GM19463 (cell line): ENCODE results near the gene CNTN5.
"Not testable (repeated sequence)": the region's sequence is repeated elsewhere in the genome, so short reads cannot be mapped to it uniquely, and the experiment has no call there.

Source experiments
- ATAC-seq: cut with Tn5 transposase; IDR thresholded peaks from one replicate; pipeline ENCODE4 v1.9.1; 2021; ENCODE audit warnings: mild to moderate bottlenecking, moderate library complexity; ENCODE audit not compliant: unreplicated experiment

The CNTN5 gene

DNA sequence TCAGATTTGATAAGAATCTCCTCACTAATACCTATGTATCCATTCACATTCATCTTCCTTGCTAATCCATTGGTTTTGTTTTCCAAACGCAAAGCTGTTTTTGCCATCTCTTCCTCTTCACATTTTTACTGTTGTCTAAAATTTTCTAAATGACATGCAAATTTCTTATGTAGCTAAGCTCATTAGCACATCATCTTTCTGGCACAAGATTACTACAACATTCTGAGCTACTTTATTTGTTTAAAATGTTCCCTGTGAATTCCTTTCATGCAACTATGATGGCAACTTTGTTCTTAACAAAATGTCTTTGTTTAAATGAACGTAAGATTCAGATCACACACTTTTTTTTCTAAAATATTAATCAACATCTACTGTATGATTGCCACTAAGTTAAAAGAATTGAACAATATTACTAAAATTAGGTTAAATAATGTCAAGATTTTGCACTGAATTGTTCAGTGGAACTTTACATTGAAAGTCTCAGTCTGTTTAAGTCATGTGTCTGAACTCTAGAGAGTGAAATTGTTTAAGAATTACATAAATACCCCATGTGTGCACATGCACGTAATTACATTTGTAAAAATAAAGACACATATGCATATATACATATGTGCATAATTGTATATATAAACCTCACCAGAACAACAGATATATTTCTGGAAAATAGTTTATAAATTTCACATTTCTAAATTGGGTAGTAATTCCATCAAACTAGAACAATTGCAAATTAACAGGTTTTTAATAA, 688.4 kb downstream of the CNTN5 start:
- ATAC-seq, result no peak

DNA sequence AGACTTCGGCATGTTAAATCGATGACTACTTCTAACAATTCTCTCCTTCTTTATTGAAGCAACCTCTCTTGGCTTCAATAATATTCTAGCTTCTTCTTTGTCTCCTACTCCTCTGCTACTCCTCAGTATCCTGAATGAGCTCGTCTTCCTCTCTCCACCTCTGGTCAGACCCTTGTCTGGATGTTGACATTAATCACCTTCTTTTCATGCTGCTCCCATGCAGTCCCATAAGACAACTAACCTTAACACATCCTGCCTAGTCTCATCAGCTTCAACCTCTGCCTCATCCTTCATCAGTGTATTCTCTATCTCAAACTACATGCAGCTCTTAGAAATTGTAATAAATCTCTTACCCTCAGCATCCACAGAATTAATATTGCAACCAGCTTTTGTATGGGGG, 695.6 kb downstream of the CNTN5 start:
- no peak for ATAC-seq

DNA sequence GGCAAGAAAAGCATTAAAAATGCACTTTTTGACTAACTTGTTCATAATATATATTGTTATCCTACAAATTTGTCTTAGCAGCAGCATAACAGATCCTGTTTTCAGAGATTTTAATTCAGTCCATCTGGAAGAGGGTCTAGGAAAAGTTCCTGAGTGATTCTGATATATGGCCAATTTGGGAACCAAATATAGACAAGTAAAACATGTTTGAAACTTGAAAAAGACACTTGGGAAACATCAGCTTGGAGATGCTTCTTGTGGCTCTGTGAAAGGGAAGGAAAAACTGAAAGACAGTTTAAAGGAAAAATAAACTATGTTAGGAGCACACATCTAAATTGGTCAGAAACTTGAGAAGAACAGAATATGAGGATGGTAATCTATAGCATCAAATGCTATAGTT, 697.5 kb downstream of the CNTN5 start:
- ATAC-seq, result no peak

DNA sequence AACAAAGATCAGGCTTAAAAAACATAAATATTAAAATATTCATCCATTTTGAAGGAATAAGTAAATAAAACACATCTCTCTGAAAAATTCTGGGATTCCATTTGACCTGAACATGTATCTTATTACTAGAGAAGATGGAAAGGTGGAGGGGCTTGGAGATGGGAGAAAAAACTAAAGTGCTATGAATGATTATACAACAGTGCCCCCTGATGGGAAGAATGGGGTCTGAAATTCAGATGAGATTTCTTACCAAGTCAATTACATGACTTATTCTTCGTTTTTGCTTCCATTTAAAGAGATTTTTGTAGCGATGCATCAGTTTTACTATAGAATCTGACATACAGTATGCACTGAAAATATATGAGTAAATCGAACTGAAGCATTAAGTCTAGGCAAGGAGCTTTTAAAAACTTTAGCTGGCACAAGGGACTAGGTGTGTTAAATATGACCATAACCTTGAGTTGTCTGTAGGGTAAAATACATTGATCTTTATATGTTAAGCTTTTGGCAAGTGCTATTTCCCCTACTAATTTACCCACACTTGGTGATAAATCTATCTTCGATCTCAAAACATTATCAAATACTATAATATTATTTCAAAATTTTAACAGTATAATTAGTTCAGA, 718.8 kb downstream of the CNTN5 start:
- no peak for ATAC-seq

DNA sequence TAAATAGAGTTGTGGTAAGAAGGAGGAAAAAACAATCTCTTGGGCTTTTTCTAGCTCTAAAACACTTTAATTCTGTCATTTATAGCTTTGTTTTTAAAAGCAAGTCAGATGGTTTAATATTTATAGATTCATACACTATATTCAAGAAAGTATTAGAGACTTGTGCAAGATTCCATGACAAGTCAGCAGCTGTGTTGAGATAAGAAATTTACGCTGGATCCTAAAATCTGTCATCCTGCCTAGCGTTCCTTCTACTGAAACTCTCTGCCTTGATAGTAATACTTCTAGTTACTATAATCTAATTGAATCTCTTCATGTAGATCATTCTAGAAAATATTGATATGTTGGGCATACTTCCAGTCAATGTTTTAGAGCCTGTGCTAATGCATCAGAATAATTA, 721.8 kb downstream of the CNTN5 start:
- no peak for ATAC-seq

DNA sequence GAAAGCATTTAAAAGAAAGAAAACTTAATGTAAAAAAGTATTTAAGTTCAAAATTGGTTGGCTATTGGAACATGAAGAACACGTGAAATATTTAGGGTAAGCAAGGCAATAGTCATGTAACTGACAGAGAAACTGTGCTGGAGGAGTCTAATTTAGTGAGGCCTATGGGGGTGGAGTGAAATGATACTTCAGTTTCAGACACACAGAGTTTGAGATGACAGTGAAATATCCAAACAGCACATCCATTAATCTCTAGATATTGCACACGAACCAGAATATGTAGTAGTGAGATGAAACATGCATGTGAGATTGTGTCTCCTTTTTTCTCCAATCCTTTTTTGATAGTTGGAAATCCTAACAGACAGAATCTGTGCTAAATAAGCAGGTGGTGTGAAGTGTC, 739.0 kb downstream of the CNTN5 start:
- no peak for ATAC-seq

DNA sequence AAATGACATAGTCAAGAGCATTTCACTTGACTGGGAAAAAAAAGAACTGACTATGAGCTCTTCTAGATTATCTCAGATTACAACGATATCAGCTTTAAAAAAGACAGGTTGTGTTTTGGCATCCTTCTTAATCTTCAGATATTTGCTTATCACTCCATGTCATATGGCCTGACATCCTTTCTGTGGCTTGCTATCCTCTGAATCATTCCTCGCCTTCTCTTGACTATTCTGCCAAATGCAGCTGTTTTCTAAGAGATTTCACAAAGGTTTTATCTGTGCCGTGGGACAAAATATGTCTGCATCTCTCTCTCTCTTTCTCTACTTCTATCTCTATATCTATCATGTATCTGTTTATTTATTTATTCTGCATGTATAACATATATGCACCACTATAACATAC, 746.1 kb downstream of the CNTN5 start:
- ATAC-seq, result no peak

DNA sequence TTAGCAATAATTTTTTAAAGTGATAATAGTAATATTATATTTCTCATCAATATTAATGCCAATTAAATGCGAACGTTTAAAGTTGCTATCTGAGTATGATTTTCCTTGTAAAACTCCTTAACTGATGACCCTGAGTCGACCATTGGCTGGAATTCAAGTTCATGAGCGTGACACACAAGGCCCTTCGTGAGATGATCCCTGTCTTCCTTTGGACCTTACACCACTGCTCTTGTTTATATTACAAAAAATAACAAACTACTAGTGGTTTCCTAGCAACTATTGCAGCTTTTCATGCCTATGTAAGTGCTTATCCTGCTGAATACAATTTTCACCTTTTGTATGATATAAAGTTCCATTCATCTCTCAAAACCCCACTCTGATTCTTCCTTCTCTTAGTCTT, 752.9 kb downstream of the CNTN5 start:
- no peak for ATAC-seq

DNA sequence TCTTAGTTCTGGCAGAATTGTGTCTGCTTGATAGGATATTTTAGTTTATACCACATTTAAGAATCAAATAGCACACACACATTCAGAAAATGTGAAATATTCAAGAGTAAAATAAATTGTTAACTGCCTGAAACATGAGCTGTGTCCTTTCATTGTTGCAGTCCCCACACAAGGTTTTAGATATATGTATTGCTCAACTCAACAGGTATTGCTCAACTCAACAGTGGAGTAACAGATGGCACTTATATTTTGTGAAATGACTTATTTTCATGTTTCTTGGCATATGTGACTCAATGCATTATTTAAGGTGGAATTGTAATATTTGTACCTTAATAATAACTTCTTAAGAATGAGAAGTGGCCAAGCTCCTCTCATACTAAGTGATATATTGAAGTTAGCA, 760.3 kb downstream of the CNTN5 start:
- ATAC-seq, result no peak

DNA sequence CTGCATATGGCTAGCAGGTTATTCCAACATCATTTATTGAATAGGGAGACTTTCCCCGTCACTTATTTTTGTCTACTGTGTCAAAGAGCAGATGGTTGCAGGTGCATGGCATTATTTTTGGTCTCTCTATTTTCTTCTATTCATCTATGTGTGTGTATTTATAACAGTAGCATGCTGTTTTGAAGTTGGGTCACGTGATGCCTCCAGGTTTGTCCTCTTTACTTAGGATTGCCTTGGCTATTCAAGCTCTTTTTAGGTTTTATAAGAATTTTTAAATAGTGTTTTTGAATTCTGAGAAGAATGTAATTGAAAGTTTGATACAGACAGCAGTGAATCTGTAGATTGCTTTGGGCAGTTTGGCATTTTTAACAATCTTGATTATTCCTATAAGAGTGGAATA, 770.6 kb downstream of the CNTN5 start:
- no peak for ATAC-seq

DNA sequence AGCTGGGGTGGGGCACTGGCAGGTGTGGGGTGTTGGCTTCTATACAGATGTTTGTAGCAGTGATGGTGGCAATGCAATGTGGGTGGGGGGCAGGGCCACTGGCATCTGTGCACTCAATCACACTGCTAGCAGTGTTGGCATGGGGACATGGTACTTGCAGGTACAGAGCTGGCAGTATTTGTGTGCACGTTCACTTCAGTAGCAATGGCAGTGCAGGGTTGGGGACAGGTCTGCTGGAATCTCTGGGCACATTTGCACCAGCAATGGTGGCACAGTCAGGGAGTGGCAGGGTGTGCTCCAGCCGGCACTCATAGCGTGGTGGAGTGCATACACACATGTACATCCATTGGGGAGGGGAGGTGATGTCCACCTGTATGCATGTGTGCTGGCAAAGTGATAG, 775.2 kb downstream of the CNTN5 start:
- no peak for ATAC-seq

DNA sequence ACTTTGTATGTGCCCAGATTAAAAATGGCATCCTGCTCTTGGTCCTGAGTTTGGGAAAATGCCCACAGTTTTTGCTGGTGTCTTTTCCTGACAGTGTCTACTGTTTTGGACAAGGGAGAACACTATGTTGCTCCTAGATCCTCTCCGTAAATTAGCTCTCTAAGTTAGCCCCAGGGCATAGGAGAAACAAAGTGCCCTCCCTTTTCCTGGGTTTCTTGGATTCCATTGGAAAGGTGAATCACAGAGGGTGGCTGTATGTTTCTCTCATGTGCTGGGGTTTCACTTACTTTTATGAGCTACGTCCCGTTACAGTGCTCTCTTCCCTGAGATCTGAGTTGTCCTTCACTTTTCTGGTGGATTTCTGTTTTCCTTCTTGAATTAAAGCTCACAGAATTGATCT, 782.8 kb downstream of the CNTN5 start:
- no peak for ATAC-seq

DNA sequence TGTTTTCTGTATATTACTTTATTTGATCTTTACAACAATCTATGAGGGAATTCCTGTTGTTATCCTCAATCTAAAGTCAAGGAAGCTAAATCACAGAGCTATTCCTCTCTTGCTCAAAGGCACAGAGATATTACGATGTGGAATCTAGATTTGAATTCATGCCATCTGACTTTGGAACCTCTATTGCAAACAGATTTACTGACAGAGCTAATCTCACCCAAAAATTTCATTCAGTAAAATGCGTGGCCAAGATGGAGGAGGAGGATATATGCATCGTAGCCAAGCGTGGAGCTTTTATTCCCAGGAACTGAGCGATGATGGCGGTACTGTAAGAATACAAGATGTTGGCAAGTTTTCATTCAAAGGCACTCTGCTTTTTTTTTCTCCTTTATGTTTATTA, 791.8 kb downstream of the CNTN5 start:
- ATAC-seq, result no peak

DNA sequence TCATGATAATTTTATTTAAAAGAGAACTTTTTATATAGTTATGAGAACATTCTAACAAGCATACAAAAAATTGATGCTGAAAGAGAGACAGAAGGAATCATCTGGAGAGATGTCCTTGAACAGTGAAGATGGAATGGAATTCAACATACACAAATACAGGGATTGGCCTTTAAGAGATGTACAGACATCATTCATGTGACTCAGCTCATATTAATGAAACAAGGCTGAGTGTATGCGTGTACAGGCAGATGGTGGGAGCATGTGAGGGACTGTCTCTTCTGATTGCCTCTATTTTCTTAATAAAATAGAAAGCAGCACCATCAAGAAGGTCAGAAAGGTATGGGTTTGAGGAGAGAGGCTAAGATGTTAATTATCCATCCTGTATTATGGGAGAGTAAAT, 793.3 kb downstream of the CNTN5 start:
- ATAC-seq, result no peak

DNA sequence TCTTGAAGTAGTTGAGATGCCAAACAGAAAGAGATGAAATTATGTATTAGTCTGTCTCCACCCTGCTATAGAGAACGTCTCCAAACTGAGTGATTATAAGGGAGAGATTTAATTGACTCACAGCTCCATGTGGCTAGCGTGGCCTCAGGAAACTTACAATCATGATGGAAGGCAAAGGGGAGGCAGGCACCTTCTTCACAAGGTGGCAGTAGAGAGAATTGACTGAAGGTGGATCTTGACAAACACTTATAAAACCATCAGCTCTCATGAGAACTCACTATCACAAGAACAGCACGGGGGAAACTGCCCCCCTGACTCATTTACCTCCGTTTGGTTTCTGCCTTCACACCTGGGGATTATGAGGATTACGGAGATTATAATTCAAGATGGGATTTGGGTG, 794.0 kb downstream of the CNTN5 start:
- no peak for ATAC-seq

DNA sequence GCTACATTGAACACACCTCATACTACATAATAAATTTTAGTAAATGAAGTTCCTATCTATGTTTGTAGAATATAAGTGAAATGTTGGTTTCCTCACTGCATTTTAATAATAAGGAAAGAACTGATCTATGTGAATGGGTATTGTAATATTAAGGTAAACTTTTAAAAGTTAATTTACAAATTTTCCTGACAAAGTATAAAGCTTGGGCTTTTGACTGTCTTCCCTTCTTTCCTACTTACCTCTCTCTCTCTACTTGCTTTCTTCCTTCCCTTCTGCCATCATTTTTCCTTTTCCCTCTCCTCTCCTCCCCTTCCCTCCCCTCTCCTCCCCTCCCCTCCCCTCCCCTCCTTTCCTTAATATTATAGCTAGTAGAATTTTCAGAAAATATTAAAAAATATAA, 798.2 kb downstream of the CNTN5 start:
- no peak for ATAC-seq

DNA sequence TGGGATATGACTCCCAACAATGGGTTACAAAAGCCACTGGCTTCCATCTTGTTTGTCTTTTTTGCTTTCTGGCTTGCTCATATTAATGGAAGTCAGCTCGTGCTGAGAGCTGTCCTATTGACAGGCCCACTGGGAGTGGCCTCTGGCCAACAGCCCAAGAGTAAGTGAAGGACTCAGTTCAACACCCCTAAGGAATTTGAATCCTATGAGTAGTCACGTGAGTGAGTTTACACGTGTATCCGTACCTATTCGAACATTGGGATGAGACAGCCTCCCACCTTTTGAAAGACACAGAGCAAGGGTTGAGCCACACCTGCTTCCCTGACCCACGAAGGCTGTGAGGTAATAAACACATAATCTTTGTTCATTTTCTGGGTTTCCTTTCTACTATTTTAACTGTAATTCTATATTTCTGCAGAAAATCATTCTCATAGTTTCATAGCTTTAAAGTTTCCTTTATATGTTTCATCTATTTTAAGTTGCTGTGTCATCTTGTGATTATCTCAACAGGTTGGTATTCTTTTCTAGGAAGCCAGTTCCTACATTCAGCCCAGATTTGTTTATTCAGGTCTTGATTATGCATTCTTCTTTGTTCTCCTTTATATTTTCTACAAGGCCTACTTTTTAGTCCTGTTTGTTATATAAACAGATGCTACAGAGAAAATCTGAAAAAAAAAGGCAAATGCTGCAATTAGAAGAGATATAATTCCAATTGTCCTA, 802.3 kb downstream of the CNTN5 start:
- ATAC-seq, result no peak

DNA sequence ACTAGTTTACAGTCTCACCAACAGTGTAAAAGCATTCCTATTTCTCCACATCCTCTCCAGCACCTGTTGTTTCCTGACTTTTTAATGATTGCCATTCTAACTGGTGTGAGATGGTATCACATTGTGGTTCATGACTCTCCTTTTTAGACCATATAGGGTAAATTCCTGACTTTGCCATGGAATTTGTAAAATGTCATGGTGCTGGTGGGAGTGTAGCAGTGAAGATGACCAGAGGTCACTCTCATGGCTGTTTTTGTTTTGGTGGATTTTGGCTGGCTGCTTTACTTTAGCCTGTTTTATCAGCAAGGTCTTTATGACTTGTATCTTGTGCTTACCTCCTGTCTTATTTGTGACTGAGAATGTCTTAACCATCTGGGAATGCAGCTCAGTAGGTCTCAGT, 816.0 kb downstream of the CNTN5 start:
- ATAC-seq, result not testable (repeated sequence)

DNA sequence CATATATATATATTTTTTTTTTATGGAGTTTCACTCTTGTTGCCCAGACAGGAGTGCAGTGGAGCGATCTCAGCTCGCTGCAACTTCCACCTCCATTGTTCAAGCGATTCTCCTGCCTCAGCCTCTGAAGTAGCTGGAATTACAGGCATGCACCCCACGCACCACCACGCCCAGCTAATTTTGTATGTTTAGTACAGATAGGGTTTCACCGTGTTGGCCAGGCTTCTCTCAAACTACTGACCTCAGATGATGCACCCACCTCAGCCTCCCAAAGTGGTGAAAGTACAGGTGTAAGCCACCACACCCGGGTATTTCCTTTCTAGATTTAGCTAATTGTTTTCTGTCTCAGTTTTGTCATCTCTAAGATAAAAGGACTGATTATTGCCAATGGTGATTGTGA, 821.1 kb downstream of the CNTN5 start:
- ATAC-seq, result no peak

DNA sequence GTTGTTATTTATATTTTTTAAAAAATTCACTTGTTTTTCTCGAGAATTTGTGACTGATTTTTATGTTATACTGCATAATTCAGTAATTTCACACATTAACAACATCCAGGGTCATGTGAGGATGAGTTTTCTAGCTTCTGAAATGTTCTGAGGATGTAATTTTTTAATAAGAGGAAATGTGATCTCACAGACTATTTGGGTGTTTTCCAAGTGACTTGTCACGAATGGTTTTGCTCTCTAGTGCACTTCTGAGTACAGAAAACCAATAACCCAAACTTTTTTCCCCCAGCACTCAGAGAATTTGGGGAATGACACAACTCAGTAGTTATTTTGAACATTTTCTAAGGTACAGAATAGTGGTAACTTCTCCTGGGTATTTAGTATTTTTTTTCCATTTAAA, 845.2 kb downstream of the CNTN5 start:
- ATAC-seq, result no peak

DNA sequence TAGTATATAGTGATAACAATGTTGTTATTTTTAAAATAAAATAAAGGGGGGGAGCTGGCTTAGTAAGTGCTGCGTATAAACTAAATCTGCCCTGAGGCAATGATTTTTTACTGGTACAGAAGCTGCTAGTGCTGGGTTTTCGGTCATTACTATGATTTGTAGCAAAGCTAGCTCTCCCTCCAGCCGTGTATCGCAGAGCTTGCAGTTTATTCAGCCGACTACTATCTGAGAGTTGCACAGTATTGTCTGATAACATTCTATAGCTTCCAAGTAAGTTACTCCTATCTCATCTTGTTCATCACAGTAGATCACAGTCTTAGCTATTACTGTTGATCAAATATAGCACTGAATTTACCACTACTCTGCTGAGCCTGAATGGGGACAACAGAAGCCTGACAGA, 860.9 kb downstream of the CNTN5 start:
- no peak for ATAC-seq

DNA sequence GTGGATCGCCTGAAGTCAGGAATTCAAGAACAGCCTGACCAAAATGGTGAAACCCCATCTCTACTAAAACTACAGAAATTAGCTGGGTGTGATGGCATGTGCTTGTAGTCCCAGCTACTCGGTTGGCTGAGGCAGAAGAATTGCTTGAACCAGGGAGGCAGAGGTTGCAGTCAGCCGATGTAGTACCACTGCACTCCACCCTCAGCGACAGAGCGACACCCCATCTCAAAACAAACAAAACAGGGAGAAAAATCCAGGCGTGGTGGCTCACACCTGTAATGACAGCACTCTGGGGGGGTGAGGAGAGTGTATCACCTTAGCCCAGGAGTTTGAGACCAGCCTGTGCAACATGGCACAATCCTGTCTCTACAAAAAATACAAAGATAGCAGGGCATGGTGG, 864.0 kb downstream of the CNTN5 start:
- ATAC-seq, result no peak
